HFF-Myc (cell line): ENCODE data around the gene OR7G1.
"Not testable (repeated sequence)": the region's sequence is repeated elsewhere in the genome, so short reads cannot be mapped to it uniquely, and the experiment has no call there.

Experiments
- DNase-seq: peaks from one replicate; pipeline ENCODE4 v3.0.0-alpha.2; 2011; ENCODE audit warnings: low read depth; ENCODE audit errors: extremely low read depth
- H3K4me3 ChIP-seq: replicated peaks from 2 replicates; pipeline ENCODE4 v1.5.1; 2011; ENCODE audit warnings: low read depth, mild to moderate bottlenecking, control low read depth, low read length
- CTCF ChIP-seq: IDR thresholded peaks from 2 replicates; pipeline ENCODE4 v1.5.1; 2012; ENCODE audit warnings: mild to moderate bottlenecking, low read depth, low read length, control low read depth; ENCODE audit errors: missing control alignments

OR7G1 gene

GRCh38 chr19:9086761-9087160 is 28.8 kb downstream of the OR7G1 start, which contains the start of gene OR1M1:
TSS of gene OR1M1 (plus strand) at chr19:9087061. CDS start at chr19:9093245, 6,184 bp downstream.
- TF ChIP-seq CTCF, result no peak
- DNase-seq, result no peak

GRCh38 chr19:9078651-9079050 is 36.9 kb downstream of the OR7G1 start:
- no peak for DNase-seq
- no peak overlapping the region for H3K4me3 ChIP-seq
- TF ChIP-seq CTCF, result no peak

More at GRCh38 chr19:9086761-9087160, 28.8 kb downstream of the OR7G1 start, which contains the start of gene OR1M1:
- H3K4me3 ChIP-seq, result no peak within 1 kb of the TSS

- no peak for DNase-seq
- no peak overlapping the region for H3K4me3 ChIP-seq
- no peak for TF ChIP-seq CTCF
These were observed 38.7 kb downstream of the OR7G1 start for GRCh38 chr19:9076901-9077300.

DNA sequence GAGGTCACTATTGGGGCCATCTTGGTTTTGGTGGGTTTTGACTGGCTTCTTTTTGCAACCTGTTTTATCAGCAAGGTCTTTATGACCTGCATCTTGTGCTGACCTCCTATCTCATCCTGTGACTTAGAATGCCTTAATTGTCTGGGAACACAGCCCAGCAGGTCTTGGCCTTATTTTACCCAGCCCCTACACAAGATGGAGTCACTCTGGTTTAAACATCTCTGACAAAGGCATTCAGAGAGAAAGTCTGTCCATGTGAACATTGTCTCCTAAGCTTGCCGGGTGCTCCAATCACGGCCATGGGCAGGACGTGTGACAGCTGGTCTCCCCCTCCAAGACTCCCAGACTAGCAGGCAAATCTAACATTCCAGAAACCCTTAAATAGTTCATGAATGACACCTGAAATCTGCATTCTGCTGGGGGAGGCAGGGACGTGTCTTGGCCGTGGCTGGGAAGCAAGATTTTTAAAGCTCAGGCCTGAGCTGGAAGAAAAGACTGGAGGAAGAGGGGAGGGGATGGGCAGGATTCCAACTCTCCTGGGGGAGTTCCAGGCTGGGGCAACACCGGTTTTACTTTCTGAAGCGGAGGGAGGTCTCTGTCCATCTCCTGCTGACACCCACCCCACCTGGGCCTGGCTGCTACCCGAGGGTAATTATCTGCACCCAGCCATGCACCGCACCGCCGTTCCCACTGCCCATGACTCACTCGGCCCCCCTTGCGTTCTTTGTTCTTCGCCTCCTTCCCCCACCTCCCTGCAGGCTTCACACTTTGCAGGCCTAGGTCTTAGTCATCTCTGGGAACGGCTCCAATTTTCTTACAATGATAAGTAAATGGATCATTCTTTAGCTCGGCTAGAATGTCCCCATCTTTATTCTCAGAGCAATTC is 40.3 kb downstream of the OR7G1 start:
- no peak for TF ChIP-seq CTCF
- no peak overlapping the region for H3K4me3 ChIP-seq
- peak; percentile 54 for DNase-seq

GRCh38 chr19:9073806-9074205 is 41.8 kb downstream of the OR7G1 start:
- H3K4me3 ChIP-seq, result no peak overlapping the region
- no peak for DNase-seq
- no peak for TF ChIP-seq CTCF

GRCh38 chr19:9071720-9072119 is 43.8 kb downstream of the OR7G1 start:
- DNase-seq, H3K4me3 ChIP-seq: not testable (repeated sequence)

- no peak for TF ChIP-seq CTCF
- H3K4me3 ChIP-seq, result no peak overlapping the region
- no peak for DNase-seq
These were observed 45.5 kb downstream of the OR7G1 start for GRCh38 chr19:9070066-9070465.
